AML-193 (cell line): ENCODE results near the gene EIF2S3.
"Not testable (repeated sequence)": the region's sequence is repeated elsewhere in the genome, so short reads cannot be mapped to it uniquely, and the experiment has no call there.

ENCODE experiments used
- DNase-seq, 2 experiments: peaks; one replicate each; lab custom pipeline; 2025; lab: John Stamatoyannopoulos, UW

EIF2S3 gene

DNA sequence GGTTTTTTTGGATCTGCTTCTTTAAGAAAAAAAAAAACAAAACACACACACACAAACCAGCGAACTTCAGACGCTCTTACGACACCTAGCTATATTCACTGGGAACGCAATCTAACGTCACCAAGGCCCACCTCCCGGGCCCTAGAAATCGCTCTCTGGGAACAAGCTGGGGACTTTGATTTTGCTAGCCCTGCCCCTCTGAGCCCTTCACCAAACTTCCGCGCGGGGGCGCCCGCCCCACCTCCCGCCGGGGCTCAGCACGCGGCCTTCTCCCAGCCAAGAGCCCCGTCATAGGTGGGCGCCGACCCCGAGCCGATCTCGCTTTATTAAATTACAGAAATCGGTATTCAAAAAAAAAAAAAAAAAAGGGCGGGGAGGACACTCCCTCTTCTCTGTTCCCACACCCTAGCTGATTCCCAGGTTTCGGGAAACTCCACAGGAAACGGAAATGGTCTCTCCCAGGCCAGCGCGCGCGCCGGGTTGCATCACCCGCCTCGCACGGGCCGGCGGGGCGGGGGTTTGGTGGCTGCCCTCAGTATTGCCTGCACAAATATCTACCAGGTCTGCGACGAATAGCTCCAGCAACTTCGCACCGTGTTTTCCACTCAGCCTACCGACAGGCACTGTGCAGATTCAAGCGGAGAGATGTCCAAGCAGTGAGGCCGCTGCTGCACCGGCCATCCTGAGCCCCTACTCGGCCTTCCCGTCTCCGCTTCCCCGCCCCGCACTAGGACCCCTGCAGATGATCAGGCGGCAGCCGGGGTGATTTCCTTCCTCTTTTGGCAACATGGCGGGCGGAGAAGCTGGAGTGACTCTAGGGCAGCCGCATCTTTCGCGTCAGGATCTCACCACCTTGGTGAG is at the start of gene EIF2S3:
EIF2S3 (plus strand) TSS at position 775 of the 861 bp plus-strand sequence; CDS start at position 788, 13 bp downstream.
- DNase-seq = peak; percentile 80 to 84

DNA sequence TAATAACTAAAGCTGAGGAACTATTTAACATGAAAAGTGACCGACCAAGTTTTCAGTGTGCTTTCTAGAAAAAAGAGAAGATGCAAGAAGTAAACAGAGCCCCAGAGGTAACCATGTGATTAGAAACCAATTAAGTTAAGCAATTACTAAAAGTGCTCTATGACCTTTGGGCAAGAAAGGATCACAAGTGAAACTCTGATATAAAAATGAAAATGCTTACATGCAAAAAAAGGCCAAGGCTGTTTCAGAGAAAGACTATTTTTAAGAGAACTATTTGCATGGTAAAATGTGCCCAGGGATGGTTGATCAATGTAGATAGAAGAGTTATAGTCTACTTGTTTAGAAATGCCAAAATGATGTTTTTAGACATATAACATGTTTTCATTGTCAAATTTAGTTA is 49.7 kb upstream of the EIF2S3 start:
- DNase-seq = no peak

- no peak for DNase-seq
Measured at GRCh38 chrX:24005867-24006266, 48.9 kb upstream of the EIF2S3 start.

DNA sequence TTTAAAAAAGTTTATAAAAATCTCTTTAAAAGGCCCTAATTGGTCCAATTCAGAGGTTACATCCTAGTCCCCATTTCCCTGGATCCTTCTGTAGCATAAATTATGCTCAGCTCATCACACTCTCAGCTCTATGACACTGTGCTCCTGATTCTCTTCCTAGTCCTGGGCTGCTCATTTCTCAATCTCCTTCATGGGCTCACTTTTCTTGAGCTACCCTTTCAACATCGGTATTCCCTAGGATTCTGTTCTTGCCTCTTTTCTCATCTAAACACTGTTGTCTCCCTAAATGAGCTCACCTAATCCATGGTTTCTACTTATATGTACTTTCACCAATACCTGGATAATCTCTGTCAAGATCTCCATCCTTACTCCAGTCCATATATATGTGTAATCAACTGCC is 42.5 kb upstream of the EIF2S3 start:
- no peak for DNase-seq

DNA sequence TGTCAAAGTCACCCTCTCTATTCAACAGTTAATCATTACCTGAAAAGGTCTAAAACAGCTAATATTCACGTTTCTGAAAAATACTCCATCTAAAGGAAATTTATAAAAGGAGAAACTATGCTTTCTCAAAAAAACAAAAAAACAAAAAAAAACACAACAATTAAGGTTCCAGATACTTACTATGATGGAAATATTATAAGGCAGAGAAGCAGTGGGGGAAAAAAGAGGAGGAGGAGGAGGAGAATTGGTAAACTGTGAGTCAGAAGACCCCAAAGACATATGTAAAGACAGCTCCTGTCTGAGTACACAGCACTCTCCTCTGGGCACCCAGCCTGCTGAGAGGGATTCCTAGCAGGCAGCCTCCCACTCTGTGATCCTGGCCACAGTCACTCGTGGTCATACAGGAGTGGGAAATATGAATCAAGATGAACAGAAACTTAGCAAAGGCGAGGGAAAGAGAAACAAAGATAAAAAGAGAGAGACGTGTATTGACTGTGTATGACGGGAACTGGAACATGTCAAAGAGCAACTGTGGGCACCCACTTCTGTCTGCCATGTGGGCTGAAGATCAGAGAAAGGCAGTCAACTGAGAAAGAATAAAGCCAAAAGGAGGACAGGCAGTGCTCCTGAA is 40.3 kb upstream of the EIF2S3 start:
- no peak for DNase-seq

- DNase-seq = no peak
Measured at GRCh38 chrX:24017674-24018073, 37.1 kb upstream of the EIF2S3 start.

DNA sequence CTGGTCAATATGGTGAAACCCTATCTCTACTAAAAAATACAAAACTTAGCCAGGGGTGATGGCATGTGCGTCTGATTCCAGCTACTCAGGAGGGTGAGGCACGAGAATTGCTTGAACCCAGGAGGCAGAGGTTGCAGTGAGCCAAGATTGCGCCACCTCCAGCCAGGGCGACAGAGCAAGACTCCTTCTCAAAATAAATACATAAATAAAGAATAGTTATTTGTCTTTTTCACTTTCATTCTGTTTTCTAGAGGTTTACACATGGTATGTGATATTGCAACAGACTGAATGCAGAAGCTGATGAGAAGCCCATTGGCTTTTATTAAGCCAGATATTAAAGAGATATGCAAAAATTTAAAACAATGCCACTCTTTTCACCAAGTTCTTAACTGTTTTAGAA is 35.9 kb upstream of the EIF2S3 start:
- DNase-seq = no peak

- no peak for DNase-seq
Measured at GRCh38 chrX:24019448-24019847, 35.3 kb upstream of the EIF2S3 start.

- no peak for DNase-seq
Measured at GRCh38 chrX:24020306-24020876, 34.4 kb upstream of the EIF2S3 start.

DNA sequence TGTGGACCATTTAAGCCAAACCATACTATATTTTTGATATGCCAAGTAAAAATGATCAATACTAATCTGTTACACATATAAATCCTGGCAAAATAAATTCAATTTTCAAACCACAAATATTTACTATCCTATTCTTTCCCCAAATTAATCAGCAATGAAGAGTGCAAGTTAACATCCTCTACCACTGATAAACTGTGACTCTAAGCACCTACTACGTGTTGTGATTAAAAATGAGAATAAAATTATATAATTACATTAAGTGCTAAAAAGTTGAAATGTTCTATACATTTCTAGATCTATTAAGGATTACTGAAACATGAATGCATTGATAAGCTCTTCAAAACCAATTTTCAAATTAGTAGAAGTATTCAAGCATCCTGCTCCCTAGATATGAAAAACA is 31.2 kb upstream of the EIF2S3 start:
- no peak for DNase-seq

DNA sequence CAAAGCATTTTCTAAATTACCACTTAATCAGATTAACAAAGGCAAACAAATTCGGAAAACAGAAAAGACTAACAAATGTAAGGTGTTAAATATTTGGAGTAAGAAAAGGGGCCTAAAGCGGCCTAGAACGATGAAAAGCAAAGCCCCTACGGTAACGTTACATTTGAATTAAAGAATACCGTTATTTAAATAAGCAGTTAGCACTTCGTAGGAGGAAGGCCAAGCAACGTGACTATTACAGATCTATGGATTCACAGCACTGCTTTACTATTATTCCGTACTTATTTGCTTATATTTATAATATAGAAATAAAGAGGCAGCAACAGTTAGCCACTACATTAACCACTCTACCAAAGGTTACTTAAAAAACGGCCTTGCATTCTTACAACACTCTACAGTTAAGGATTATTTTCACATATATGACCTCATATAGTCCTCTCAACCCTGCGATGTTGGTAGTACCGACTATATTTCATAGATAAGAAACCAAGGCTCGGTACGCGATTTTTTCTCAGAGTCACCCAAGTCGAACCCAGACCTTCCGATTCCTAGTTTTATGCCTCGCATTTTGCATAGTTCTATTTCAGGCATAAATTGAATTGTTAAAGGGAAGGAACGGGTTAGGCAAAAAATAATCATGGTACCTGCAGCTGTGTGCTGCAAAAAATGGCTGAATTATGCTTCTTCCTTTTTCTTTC is 30.6 kb upstream of the EIF2S3 start:
- DNase-seq = peak in 1 of 2 experiments; percentile 11

DNA sequence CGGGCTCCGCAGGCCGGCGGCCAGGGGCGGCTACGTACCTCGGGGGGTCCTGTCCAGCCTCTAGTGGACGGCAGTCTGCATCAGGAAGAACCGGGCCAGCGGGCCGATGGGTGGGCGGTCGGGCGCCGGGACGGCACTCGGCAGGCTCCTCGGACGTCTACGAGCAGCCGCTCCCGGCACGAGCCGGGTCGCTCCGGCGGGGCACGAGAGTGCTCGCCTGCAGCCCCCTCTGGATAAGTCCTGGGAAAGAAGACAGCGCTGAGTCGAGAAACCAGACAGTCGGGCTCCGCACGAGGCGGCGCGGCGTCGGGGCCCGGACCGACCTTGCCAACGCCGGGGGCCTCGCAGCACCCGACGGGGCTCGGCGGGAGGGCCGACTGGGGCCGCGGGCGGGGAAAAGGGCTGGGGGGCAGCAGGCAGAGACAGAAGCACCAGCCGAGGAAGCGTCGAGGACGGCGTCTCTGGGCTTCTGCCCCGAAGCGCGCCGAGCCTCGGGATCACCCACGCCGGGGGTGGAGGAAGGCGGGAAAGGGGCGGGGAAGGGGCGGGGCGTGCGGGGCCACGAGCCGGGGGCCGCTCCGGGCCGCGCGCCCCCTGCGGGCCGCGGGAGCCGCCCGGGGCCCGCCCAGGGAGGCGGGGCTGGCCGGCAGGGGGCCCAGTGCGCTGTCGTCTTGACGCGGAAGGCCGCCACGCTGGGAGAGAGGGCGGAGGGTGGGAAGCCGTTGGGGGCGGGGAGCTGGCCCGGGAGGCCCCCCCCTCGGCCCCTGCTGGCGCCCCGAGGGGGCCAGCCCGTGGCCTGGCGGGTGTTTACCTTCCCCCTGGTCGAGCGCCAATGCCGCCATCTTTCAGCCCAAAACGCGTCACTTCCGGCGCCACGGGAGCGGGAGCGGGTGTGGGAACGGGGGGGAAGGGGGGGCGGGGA is 29.7 kb upstream of the EIF2S3 start:
- peak; percentile 59 to 62 for DNase-seq

GRCh38 chrX:24025741-24026403 is 28.9 kb upstream of the EIF2S3 start:
- DNase-seq = no peak

GRCh38 chrX:24026432-24026831 is 28.3 kb upstream of the EIF2S3 start:
- no peak for DNase-seq

GRCh38 chrX:24027086-24027485 is 27.7 kb upstream of the EIF2S3 start, which contains the start of gene KLHL15:
KLHL15 (minus strand) TSS chrX:24027186; CDS start chrX:24006693, 20,493 bp downstream.
- no peak for DNase-seq

- DNase-seq = no peak
Measured at GRCh38 chrX:24027985-24028384, 26.8 kb upstream of the EIF2S3 start.

GRCh38 chrX:24030597-24030996 is 24.2 kb upstream of the EIF2S3 start:
- DNase-seq = no peak

- no peak for DNase-seq
Measured at GRCh38 chrX:24034485-24034884, 20.3 kb upstream of the EIF2S3 start.

DNA sequence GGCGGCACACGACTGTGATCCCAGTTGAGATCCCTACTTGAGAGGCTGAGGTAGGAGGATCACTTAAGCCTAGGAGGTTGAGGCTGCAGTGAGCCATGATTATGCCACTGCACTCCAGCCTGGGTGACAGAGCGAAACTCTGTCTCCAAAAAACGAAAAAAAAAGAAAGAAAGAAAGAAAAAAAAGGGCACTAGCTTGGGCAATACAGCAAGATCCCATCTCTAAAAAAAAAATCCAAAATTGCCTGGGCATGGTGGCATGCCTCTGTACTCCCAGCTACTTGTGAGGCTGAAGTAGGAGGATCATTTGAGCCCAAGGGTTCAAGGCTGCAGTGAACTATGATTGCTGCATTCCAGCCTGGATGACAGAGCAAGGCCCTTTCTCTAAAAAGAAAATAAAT is 17.0 kb upstream of the EIF2S3 start:
- no peak for DNase-seq

DNA sequence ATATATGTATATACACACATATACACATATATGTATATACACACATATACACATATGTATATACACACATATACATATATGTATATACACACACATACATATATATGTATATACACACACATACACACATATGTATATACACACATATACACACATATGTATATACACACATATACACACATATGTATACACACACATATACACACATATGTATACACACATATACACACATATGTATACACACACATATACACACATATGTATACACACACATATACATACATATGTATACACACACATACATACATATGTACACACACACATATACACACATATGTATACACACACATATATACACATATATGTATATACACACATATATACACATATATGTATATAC is 8.7 kb upstream of the EIF2S3 start:
- DNase-seq = not testable (repeated sequence)

DNA sequence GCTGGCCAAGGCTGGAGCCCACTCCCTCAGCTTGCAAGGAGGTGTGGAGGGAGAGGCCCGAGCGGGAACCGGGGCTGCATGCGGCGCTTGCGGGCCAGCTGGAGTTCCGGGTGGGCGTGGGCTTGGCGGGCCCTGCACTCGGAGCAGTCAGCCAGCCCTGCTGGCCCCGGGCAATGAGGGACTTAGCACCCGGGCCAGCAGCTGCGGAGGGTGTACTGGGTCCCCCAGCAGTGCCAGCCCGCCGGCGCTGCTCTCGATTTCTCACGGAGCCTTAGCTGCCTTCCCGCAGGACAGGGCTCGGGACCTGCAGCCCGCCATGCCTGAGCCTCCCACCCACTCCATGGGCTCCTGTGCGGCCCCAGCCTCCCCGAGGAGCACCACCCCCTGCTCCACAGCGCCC is 5.1 kb upstream of the EIF2S3 start:
- not testable (repeated sequence) for DNase-seq
